ENCODE measurements around the gene FBXL7.

FBXL7 gene

DNA sequence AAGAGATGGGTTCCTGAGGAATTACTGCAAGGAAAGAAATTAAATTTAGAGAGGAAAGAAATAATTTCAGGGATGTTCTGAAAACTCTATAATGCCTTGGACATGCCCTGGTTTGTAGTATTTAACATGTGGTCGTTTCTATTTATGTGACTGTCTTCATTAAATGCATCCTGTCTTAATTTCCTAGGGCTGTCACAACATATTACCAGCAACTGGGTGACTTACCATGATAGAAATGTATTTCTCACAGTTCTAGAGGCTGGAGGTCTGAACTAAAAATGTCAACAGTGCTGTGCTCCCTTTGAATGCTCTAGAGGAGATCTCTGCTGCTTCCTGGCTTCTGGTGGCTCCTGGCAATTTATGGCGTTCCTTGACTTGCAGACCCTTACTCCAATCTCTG lies 287.7 kb downstream of the FBXL7 start:
- no peak for DNase-seq

- DNase-seq: no peak
Observed at GRCh38 chr5:15789642-15790041, 289.7 kb downstream of the FBXL7 start.

DNA sequence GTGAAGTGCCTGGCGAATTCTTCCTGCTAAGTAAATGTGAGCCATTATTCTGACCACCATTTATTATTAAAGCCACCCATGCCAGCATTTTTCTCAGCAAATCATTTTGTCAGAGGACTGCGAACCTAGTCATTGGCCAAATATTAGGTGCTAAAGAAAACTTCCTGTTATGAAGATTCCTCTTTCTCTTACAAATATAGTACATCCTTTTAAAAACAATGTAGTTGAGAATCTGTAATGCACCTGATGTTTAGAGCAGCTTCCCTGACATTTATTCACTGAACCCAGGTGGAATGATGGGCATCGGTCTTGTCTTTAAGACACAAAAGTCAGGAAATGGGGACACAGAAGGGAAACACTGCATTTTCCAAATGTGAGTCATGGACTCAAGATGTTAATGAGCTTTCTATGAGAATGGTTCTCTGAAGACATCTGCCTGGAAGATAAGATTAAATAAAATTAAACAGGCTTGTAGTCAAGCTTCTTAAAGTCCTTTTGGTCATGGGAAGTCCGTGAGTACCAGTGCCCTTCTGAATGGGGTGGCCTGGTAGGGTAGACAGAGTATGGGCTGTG lies 290.6 kb downstream of the FBXL7 start:
- DNase-seq: no peak

GRCh38 chr5:15791274-15791673 lies 291.3 kb downstream of the FBXL7 start:
- DNase-seq: no peak

DNA sequence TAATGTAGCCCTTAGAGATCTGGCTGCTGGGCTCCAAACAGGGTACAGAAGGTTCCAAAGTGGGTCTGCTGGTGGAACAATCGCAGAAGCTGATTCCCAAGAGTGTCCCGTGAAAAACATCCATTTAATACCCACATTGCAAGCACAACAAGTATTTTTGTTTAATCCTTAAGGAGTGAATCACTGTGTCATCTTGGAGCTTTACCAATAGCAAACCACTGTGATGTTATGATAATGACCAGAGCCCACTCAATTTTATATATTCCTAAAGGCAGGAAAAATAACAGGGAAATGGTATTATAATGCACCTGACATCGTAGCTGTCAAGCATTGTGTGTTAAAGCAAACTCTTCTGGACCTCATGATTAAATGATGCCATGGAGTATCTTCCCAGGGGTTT lies 291.9 kb downstream of the FBXL7 start:
- no peak for DNase-seq

GRCh38 chr5:15794052-15794985 lies 294.3 kb downstream of the FBXL7 start:
- DNase-seq: no peak

DNA sequence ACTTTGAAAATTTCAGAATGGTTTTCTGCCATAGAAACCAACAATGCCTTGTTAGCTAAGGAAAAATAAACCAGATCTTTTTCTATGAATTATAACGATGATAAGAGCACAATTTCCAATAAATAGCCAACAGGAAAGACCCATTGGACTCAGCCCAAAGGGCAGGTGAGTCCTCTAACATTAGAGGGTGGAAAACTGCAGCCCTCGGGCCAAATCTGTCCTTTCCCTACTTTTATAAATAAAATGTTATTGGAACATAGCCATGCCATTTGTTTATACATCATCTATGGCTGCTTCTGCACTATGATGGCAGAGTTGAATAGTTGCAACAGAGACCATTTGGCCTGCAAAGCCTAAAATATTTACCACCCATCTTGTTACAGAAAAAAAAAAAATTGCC lies 296.1 kb downstream of the FBXL7 start:
- no peak for DNase-seq

DNA sequence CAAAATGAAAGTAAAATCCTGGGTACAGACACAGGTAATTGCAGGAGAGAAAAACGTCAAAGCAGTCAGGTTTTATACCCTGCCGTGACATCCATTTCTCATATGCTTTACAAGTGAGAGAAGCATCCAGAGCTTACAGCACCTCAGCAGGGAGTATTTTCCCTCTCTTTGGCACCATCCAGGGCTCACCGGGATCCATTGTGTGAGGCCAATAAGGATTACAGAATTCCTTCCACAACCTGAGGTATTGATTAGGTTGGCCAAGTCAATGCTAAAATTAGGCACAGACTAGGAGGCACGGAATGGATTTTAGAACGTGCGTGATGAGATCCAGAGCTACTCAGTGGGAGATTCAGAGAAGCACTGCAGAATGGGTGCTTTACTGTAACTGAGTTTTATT lies 296.6 kb downstream of the FBXL7 start:
- DNase-seq: no peak

DNA sequence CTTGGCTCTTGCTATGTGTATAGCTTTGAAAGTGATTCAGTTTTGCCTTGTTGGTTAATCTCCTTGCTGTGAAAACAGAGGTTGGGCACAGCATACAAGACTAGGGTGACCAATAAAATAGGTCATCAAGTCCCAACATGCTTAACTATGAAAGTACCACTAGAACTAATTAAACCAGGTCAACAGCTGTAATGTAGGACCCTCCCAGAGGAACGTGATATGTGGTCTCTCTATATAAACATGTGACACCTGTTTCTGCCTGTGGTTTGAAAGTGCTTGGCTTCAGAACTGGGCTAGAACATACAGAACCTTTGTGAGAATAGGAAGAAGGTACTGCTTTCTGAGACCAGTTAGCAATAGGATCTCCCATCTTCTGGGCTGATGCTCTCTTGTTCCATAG lies 297.1 kb downstream of the FBXL7 start:
- DNase-seq: no peak

- DNase-seq: no peak
Observed at GRCh38 chr5:15798006-15798405, 298.0 kb downstream of the FBXL7 start.

- no peak for DNase-seq
Observed at GRCh38 chr5:15799014-15799413, 299.0 kb downstream of the FBXL7 start.

- DNase-seq: no peak
Observed at GRCh38 chr5:15799612-15800011, 299.6 kb downstream of the FBXL7 start.

- DNase-seq: no peak
Observed at GRCh38 chr5:15803280-15803679, 303.3 kb downstream of the FBXL7 start.

GRCh38 chr5:15806613-15807012 lies 306.6 kb downstream of the FBXL7 start:
- DNase-seq: no peak

GRCh38 chr5:15807248-15807647 lies 307.3 kb downstream of the FBXL7 start:
- no peak for DNase-seq

DNA sequence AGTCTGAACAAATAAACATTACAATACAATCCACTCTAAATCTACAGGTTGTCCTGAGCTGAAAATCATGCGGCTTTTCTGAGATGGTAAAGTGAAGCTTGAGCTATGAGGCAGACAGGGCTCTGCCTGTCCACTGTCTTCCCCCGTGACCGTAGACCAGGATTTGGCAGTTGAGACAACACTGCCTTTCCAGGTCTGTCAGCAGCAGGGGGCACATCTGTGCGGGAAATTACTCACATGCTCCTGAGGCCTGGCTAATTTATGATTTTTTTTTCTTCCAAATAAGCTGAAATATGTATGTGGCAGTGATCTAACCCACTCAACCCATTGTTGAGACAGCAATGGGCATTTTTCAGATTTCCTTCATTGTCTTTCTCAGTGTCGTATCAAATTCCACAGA lies 307.9 kb downstream of the FBXL7 start:
- DNase-seq: no peak

GRCh38 chr5:15808577-15808976 lies 308.6 kb downstream of the FBXL7 start:
- DNase-seq: no peak

DNA sequence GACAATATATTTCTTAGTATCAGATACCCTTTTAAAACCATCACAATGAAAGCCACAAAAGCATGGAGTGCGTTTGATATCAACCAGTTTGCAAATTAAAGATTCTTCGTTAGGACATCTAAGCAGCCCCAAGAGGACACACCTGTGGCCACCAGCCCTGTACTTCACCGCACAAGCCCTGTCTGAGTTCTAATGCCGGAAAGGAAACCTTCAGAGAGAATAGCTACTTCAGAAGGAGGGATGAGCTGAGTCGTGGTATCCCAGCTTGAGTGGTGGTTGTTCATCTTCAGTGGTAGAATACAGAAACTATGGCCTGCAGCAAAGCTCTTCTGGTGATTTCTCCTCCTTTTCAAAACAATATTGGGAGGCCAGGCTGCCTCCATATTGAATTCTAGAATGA lies 319.6 kb downstream of the FBXL7 start:
- no peak for DNase-seq

DNA sequence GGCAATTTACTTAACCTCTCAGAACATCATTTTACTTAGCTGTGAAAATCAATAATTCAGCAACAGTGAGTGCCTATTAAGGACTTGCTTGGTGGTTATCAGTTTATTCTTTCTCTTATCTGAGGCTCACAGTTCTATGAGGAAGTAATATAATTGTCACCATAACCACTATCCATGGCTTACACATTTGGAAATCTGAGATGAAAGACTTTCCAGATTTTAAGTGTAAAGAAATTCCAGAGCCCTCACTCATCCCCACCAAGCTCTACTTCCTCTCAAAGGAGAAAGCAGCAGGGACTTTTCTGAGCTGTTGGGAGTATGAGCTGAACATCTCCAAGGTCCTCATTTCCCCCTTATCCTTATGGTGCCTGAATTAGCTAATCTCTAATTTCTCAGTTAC lies 321.5 kb downstream of the FBXL7 start:
- DNase-seq: no peak

GRCh38 chr5:15823398-15823797 lies 323.4 kb downstream of the FBXL7 start:
- no peak for DNase-seq

DNA sequence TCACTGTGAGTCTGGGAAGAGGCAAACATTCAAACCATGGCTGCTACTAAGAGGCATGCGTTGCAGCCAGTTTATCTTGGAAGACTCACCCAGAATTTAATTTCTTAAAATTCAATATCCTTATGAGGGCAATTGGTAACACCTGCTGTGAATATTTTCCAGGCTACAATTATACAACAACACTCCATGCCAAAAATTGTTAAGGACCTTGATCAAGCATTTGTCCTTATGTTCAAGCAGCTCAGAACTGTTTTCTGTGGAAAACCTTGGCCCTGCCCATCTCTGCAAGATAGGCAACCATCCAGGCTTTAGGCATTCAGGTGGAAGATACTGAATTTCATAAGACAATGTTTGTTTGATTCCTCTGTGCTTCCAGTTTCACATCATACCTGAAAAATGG lies 327.8 kb downstream of the FBXL7 start:
- DNase-seq: no peak

DNA sequence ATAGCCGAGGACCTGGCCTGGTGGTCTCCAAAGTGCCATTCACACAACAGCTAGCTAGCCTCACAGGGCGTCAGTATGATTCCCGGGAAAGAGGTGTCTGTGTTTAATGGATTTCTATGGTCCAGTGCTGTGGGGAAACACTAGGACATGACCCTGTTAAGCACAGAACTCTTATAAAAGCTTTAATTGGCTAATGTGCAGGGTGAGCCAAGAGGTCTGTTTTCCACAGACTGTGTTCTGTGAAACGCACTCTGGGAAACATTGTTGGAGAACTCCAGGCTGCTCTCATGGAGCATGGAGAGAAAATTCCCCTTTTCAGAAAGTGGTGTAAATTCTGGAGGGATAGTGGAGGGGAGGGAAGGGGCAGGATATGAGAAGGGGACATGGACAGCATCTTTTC lies 331.4 kb downstream of the FBXL7 start:
- DNase-seq: no peak

GRCh38 chr5:15833365-15833764 lies 333.4 kb downstream of the FBXL7 start:
- no peak for DNase-seq

- DNase-seq: no peak
Observed at GRCh38 chr5:15834596-15835245, 334.7 kb downstream of the FBXL7 start.
